GM19193 (cell line): ENCODE results near the gene ERC2.

ENCODE experiments used
- POLR2A ChIP-seq: IDR thresholded peaks from 4 replicates; pipeline ENCODE4 v1.6.1; 2011; ENCODE audit not compliant: insufficient read depth, insufficient read length; ENCODE audit errors: extremely low read depth

Gene ERC2

DNA sequence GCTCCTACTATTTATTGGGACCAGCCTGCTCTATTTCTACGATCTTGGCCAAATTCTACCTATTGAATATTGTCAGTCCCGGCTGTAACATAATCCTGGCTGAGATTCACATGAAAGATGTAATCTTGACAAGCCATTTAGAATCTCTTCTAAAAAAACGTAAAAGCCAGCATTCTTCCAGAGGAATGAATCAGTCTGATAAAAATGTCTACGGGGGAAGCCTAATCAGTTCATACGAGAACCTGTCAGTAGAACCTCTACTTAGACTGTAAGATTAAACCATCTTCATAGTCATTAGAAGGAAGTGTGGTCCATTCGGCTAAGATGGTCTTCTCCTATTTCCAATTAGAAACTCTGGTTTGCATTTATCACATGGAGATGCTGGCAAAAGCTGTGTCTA lies 833.9 kb downstream of the ERC2 start:
- no peak for TF ChIP-seq POLR2A

DNA sequence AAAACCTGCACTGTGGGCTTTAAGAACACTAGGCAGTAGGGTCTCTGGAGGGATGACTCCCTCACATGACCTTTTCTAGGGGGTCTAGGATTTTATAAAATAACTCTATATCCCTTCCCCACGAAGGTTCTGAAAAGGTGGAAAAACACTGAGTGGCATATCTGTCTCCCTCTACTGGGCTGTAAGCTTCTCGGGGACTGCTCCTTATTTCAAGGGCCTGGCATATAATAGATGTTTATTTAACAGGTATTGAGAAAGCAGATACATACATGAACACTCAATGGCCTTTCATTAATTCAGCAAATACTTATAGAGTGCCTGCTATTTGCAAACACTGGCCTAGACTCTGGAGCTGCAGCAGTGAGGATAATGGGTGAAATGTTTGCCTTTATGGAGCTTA lies 834.9 kb downstream of the ERC2 start:
- TF ChIP-seq POLR2A: no peak

GRCh38 chr3:55631766-55632331 lies 836.4 kb downstream of the ERC2 start:
- TF ChIP-seq POLR2A: no peak

DNA sequence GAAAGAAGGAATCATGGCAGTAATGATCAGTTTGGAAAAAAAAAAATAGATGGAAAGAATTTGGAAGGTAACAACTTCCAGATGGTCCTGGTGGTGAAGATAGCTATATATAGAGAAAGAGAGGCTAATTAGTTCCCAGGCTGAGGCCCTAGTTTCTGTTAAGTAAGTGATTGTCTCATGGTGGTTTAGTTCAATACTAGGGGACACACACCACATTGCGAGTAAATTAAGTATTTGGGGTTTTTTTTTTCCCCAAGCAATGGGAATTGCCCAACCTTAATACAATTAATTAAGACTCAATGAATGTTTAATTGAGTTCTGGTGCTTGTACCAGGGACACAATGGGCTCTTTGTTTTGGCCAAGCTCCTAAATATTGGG lies 837.4 kb downstream of the ERC2 start:
- TF ChIP-seq POLR2A: no peak

GRCh38 chr3:55630280-55630920 lies 837.9 kb downstream of the ERC2 start:
- TF ChIP-seq POLR2A: no peak

- TF ChIP-seq POLR2A: no peak
Observed at GRCh38 chr3:55629432-55629831, 838.8 kb downstream of the ERC2 start.

- TF ChIP-seq POLR2A: no peak
Observed at GRCh38 chr3:55626279-55626665, 842.0 kb downstream of the ERC2 start.

- TF ChIP-seq POLR2A: no peak
Observed at GRCh38 chr3:55624238-55624637, 844.0 kb downstream of the ERC2 start.

GRCh38 chr3:55623786-55624185 lies 844.5 kb downstream of the ERC2 start:
- TF ChIP-seq POLR2A: no peak

DNA sequence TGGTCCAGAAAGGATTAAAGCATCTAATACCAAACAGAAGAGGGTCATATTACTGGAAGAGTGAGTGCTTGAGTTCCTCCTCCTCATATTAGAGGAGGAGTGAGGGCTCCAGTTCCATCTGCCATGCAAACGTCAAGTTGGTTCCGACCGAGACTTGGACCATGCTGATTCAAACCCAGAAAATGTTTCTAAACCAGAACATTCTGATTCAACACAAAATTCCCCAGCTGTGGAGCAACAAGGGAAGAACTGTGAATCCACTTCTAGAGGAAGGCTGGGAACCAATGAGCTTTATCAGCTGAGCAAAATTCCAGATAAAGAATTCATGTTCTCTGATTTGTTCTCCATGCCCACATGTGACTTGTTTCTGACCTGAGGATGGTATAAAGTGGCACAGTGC lies 845.5 kb downstream of the ERC2 start:
- no peak for TF ChIP-seq POLR2A

GRCh38 chr3:55622116-55622515 lies 846.2 kb downstream of the ERC2 start:
- no peak for TF ChIP-seq POLR2A

- TF ChIP-seq POLR2A: no peak
Observed at GRCh38 chr3:55621648-55622047, 846.6 kb downstream of the ERC2 start.

DNA sequence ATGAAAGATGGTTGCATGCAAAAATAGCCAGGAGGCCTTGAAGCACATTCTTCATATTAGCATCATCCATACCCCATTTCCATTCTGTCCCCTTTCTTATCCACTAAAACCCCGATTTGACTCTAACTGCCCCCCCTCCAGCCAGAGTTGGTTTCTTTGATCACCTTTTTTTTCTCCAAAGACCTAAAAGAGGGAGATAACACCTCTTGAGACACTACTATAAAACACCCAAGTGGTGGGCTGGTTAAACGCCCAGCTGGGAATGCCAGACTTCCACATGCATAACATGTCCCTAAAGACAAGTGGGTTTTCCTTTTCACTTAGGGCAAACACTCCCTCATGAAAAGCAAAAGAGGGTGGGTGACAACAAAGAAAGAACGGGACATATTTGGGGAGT lies 847.2 kb downstream of the ERC2 start:
- TF ChIP-seq POLR2A: no peak

GRCh38 chr3:55620351-55621025 lies 847.8 kb downstream of the ERC2 start:
- no peak for TF ChIP-seq POLR2A

DNA sequence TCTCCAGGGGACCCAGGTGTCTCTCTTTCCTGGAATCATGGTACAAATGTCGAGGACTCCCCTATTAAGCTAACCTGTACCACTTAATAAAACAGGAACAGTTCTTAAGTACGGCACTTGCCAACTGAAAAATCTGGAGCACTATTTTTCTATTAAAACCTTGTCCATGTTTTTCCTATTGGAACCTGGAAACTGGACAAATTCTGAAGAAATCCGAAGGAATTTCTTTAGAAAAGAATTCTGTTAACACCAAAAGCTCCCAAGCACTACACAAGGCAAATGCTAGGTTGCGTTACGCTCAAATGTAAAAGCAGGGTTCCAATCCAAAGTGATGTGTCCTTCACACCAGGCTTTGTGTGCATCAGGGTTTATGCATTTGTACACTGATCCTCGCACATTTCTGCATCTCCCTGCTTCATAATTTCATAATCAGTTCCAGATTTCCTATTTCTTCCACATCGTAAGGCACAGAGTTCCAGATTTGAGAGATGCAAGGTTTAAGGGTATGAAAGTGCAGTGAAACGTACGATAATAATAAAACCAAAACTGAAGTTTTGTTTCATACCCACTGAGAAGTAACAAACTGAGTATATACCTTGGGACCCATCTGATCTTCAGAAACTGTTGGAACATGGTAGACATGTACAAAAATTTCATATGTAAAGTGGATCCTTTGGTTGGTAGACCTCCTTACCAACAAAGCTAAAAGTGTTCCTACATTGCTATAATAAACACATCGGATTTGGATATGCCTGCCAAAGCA lies 849.0 kb downstream of the ERC2 start:
- TF ChIP-seq POLR2A: no peak

GRCh38 chr3:55617385-55617784 lies 850.9 kb downstream of the ERC2 start:
- TF ChIP-seq POLR2A: no peak
